GM20000 (cell line): ENCODE measurements around the gene LINC00237.

Experiments used
- DNase-seq: peaks from one replicate; pipeline ENCODE4 v3.0.0; 2012; ENCODE audit warnings: low spot score
- CTCF ChIP-seq: IDR thresholded peaks from 2 replicates; pipeline ENCODE4 v1.5.1; 2012; ENCODE audit warnings: mild to moderate bottlenecking, control low read depth; ENCODE audit errors: extremely low read depth, missing control alignments

The LINC00237 gene

GRCh38 chr20:21082584-21082983 is 23.6 kb downstream of the LINC00237 start:
- no peak for DNase-seq
- no peak for TF ChIP-seq CTCF

DNA sequence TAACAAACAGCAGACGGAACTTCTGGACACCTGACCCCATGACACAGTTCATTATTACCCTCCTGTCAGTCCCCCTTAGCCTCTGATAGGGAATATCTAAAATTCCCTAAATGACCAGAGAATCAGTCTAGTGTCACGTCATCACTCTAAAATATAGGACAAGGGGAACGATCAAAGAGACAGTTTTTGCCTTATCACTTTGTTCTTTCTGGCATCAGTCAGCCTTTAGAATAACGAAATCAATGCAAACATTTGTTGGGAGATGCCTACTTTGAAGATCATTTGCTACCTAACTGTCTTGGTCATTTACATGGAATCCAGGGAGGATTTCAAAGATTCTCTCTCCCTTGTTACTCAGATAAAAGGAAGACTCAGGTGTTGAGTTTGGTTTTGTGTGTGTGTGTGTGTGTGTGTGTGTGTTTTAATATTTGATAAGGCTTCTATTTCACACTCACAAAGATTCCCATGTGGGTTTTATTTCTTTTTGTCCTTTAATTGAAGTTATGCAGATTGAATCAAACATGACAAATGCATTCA is 28.3 kb downstream of the LINC00237 start:
- TF ChIP-seq CTCF: no peak
- no peak for DNase-seq

DNA sequence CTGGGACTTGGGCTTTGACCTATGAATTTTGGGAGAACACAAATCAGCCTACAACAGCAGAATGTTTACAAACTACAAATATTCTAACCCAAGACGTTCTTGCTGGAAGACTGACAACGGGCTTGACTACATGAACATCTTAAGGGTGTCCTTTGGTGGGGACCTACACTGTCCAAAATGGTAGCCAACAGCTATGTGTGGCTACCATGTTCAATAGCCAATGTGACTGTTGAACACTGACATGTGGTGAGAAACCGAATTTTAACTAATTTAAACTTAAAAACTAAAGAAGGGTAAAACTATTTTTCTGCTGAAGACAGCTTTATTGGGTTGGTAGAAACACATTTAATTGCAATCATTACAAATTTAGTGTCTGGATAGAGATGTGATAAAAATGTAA is 30.1 kb downstream of the LINC00237 start:
- no peak for DNase-seq
- TF ChIP-seq CTCF: no peak

GRCh38 chr20:21075471-21075870 is 30.7 kb downstream of the LINC00237 start:
- no peak for TF ChIP-seq CTCF

GRCh38 chr20:21074605-21075336 is 31.4 kb downstream of the LINC00237 start:
- DNase-seq: peak; percentile 32
- TF ChIP-seq CTCF: no peak

More at GRCh38 chr20:21075471-21075870, 30.7 kb downstream of the LINC00237 start:
- no peak for DNase-seq

DNA sequence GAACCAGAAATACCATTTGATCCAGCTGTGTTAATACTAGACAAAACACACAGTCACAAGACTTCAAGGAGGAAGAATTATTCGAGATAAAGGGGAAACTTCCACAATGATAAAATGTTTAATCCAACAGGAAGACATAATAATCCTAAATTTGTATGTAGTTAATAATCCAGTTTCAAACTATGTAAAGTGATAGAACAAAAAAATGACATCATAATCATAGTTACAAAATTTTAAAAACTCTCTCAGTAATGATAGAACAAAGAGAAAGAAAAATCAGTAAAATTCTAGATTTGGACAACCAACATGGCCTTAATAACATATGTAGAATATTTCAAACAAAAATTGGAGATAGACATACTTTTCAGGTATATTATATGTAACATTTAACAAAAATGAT is 38.9 kb downstream of the LINC00237 start:
- no peak for TF ChIP-seq CTCF
- DNase-seq: no peak

DNA sequence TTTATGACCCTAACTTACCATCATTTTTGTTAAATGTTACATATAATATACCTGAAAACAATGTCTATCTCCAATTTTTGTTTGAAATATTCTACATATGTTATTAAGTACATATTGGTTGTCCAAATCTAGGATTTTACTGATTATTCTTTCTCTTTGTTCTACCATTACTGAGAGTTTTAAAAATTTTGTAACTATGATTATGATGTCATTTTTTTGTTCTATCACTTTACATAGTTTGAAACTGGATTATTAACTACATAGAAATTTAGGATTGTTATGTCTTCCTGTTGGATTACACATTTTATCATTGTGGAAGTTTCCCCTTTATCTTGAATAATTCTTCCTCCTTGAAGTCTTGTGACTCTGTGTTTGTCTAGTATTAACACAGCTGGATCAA is 41.2 kb downstream of the LINC00237 start:
- no peak for TF ChIP-seq CTCF

More for the DNA sequence above, 41.2 kb downstream of the LINC00237 start:
- no peak for DNase-seq
